HL-60 (cell line): ENCODE measurements around the gene DSCAML1.

ENCODE experiments used
- CTCF ChIP-seq: IDR thresholded peaks from one replicate; pipeline ENCODE4 v1.5.1; 2011; ENCODE audit warnings: low read length, control low read depth, inconsistent platforms; ENCODE audit not compliant: insufficient read depth
- GABPA ChIP-seq: IDR thresholded peaks from 2 replicates; pipeline ENCODE4 v1.6.1; 2012; ENCODE audit warnings: low read depth
- SPI1 ChIP-seq: IDR thresholded peaks from 2 replicates; pipeline ENCODE4 v1.6.1; 2012; ENCODE audit warnings: low read depth, mild to moderate bottlenecking, borderline replicate concordance

- TF ChIP-seq CTCF = no peak
- TF ChIP-seq SPI1 = no peak
- no peak for TF ChIP-seq GABPA
These were observed 119.2 kb downstream of the DSCAML1 start for GRCh38 chr11:117677729-117678310.
